Sigmoid colon (tissue), 7 donors: ENCODE measurements around the gene FAM180A. TPM values are rescaled to one million over a fixed set of nuclear protein-coding genes. Genes with fewer than 3 reads are reported as not detected.

Experiments
- DNase-seq: peaks from one replicate; pipeline ENCODE4 v3.0.0-alpha.2; 2019
- H3K27ac ChIP-seq, 4 donors: fragments of 200-600 bp; sonication (generic); one replicate each; pipeline ENCODE4 v1.5.1; 2016 to 2019; ENCODE audit warnings: mild to moderate bottlenecking in 1 of 4
- H3K27me3 ChIP-seq, 3 donors: fragments of 200-600 bp; sonication (generic); one replicate each; pipeline ENCODE4 v1.5.1; 2019; ENCODE audit warnings: mild to moderate bottlenecking in 1 of 3
- H3K36me3 ChIP-seq, 4 donors: fragments of 200-600 bp; sonication (generic); one replicate each; pipeline ENCODE4 v1.5.1; 2016 to 2019
- H3K4me1 ChIP-seq, 4 donors: fragments of 200-600 bp; sonication (generic); one replicate each; pipeline ENCODE4 v1.5.1; 2017 to 2019
- H3K4me3 ChIP-seq, 4 donors: fragments of 200-600 bp; sonication (generic); one replicate each; pipeline ENCODE4 v1.5.1; 2017 to 2019; ENCODE audit warnings: mild to moderate bottlenecking in 2 of 4, moderate library complexity in 1 of 4
- H3K9me3 ChIP-seq, 4 donors: fragments of 200-600 bp in 3 of 4; sonication (generic) in 3 of 4; one replicate each; pipeline versions ENCODE4 v1.5.1 to v1.6.1; 2013 to 2019
- EP300 ChIP-seq, 4 donors: sonication (generic); formaldehyde crosslinking; IDR thresholded peaks; one replicate each; pipeline ENCODE4 v1.6.1; 2017; ENCODE audit warnings: antibody characterized with exemption in 4 of 4
- POLR2A ChIP-seq, 2 donors: fragments of 450-650 bp; IDR thresholded peaks; one replicate each; pipeline ENCODE4 v1.6.1; 2016; ENCODE audit warnings: antibody characterized with exemption in 2 of 2, mild to moderate bottlenecking in 2 of 2, moderate library complexity in 2 of 2
- POLR2AphosphoS5 ChIP-seq, 4 donors: sonication (generic); formaldehyde crosslinking; IDR thresholded peaks; one replicate each; pipeline ENCODE4 v1.6.1; 2017; ENCODE audit warnings: antibody characterized with exemption in 4 of 4
- WGBS, 2 donors: extraction: QIAGEN DNeasy Blood & Tissue Kit; methylation state at CpG; one replicate each; pipeline ENCODE4 v1.1.7; 2013; 5-methylcytosine and 5-hydroxymethylcytosine counted together
- intact Hi-C: fragments of 100-400 bp; cut with DNase I; formaldehyde crosslinking; loops from one replicate; pipeline ENCODE4 v1.15.1; 2023
- polyA plus RNA-seq, 3 donors: library from polyadenylated mRNA; stranded (reverse); fragments of 200-250 nt; gene quantifications; one replicate each; pipeline ENCODE4 v1.2.3, GENCODE V29; 2013
- total RNA-seq, 4 donors: library from RNA; depleted of rRNA; stranded (reverse); fragments of >200 nt; gene quantifications; one replicate each; pipeline ENCODE4 v1.1.0, GENCODE V29; 2016
- TF ChIP-seq, protein P1 (sequence below), 4 experiments: fragments of 450-650 bp in 3 of 4; fragments of 200-600 bp in 1 of 4; IDR thresholded peaks; one replicate each; pipeline ENCODE4 v1.5.1; 2016 to 2019; ENCODE audit warnings: antibody characterized with exemption in 4 of 4, mild to moderate bottlenecking in 3 of 4, moderate library complexity in 2 of 4
- donor health status: healthy with polysubstance abuse.
- donor health status: Bipolar disorder and iron deficiency.
- donor health status: healthy.

The FAM180A gene
- total and polyA plus RNA-seq, 7 donors = 0.60 to 8.9 (median 3.0) TPM; not detected in 1

DNA sequence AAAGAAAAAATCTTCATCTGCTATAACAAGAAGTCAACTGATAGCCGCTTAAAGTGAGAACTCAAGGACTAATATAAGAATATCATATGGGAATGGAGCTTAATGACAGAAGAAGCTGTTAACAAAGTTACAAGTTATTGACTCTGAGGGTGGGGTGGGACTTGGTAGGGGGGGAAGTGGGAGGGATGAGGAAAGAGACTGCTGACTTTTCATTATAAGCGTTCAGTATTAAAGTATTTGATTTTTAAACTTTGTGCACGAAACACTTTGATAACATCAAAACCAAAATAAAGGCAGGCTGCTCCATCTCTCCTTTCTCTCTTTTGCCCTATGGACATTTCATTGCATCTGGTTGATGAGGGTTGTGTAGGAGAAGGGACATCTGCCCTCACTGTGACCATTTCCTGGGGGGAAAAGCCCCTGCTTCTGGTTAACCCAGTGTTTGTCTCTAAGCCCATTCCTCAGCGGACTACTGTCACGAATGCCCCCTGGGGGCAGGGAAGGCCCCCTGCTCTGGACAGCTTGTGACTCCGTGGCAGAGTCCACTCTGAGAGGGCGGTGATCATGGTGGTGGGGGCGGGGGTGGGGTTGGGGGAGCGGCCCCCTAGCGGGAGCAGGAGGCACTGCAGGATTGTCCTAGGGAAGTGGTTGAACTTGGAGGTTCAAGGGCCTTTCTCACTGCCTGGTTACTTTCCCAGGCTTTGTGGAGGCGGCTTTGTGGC, 38.0 kb downstream of the FAM180A start:
- no peaks in the 10 kb centered on the region for H3K36me3 ChIP-seq
- no peak overlapping the region for H3K27ac ChIP-seq
- H3K4me3 ChIP-seq = no peak overlapping the region
- intact Hi-C loops = no loop called here
- DNase-seq = no peak
- H3K27me3 ChIP-seq = no peaks in the 10 kb centered on the region
- 42 to 44% methylated on average over 11 of the region's 11 CpGs for WGBS, 2 donors
- no peak for TF ChIP-seq EP300 (IDR thresholded peaks at IDR 0.05)
- no peak for TF ChIP-seq POLR2A (IDR thresholded peaks at IDR 0.05)
- TF ChIP-seq POLR2AphosphoS5 (IDR thresholded peaks at IDR 0.05) = no peak
- TF ChIP-seq, protein P1, sequence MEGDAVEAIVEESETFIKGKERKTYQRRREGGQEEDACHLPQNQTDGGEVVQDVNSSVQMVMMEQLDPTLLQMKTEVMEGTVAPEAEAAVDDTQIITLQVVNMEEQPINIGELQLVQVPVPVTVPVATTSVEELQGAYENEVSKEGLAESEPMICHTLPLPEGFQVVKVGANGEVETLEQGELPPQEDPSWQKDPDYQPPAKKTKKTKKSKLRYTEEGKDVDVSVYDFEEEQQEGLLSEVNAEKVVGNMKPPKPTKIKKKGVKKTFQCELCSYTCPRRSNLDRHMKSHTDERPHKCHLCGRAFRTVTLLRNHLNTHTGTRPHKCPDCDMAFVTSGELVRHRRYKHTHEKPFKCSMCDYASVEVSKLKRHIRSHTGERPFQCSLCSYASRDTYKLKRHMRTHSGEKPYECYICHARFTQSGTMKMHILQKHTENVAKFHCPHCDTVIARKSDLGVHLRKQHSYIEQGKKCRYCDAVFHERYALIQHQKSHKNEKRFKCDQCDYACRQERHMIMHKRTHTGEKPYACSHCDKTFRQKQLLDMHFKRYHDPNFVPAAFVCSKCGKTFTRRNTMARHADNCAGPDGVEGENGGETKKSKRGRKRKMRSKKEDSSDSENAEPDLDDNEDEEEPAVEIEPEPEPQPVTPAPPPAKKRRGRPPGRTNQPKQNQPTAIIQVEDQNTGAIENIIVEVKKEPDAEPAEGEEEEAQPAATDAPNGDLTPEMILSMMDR (IDR thresholded peaks at IDR 0.05) = peak in 1 of 4 experiments; percentile 41
- H3K4me1 ChIP-seq = no peaks in the 10 kb centered on the region
- H3K9me3 ChIP-seq = no peaks in the 10 kb centered on the region

DNA sequence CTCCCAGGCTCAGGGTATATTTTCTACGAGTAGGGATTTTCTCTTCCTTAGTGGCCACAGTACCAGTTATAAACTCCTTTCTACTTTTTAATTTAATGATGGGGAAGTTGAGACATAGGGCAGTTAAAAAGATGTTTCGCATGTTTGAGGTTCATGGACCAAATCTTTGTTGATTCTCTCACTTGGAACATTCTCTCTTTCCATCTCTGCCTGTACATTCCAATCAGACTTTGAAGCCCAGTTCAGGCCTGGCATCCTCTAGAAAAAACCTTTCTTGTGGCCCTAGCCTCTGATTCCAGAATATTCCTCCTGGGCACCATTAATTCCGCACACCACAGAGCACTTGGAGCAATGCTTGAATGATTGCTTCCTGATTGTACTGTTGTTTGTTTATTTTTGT, 39.1 kb downstream of the FAM180A start:
- Histone ChIP-seq H3K9me3 (no peaks in the 10 kb centered on the region), H3K27ac (no peak overlapping the region), H3K36me3 (no peaks in the 10 kb centered on the region), H3K27me3 (no peaks in the 10 kb centered on the region), H3K4me3 (no peak overlapping the region), H3K4me1 (no peaks in the 10 kb centered on the region)
- intact Hi-C loops = no loop called here
- no peak for DNase-seq
- TF ChIP-seq POLR2A (IDR thresholded peaks at IDR 0.05) (no peak), POLR2AphosphoS5 (IDR thresholded peaks at IDR 0.05) (no peak), EP300 (IDR thresholded peaks at IDR 0.05) (no peak)
- TF ChIP-seq, protein P1 (IDR thresholded peaks at IDR 0.05) = no peak
- 89 to 94% methylated on average over 3 of the region's 3 CpGs for WGBS, 2 donors

DNA sequence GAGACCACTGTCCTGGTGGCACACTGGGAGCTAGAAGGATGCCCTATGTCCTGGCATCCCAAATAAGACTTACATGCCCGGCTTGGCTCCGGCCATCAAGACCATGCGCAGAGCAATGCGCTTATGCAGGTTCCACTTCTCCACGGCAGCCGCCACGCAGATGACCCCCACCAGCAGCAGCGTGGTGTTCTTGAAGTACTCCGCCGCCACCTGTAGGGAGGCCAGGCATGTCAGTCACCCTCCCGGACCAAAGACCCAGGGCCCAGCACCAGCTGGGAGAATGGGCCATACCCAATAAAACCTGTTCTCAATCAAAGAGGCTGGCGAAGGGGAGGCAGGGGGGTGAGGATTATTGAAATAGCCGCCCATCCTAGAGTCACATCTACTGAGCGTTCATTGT, 40.6 kb downstream of the FAM180A start:
- H3K27ac ChIP-seq = no peak overlapping the region
- 92 to 94% methylated on average over 14 of the region's 14 CpGs for WGBS, 2 donors
- no peaks in the 10 kb centered on the region for H3K4me1 ChIP-seq
- intact Hi-C loops = no loop called here
- no peaks in the 10 kb centered on the region for H3K9me3 ChIP-seq
- H3K27me3 ChIP-seq = no peaks in the 10 kb centered on the region
- no peak for DNase-seq
- no peak overlapping the region for H3K4me3 ChIP-seq
- TF ChIP-seq, protein P1 (IDR thresholded peaks at IDR 0.05) = no peak
- no peak for TF ChIP-seq POLR2AphosphoS5 (IDR thresholded peaks at IDR 0.05)
- TF ChIP-seq POLR2A (IDR thresholded peaks at IDR 0.05) = no peak
- TF ChIP-seq EP300 (IDR thresholded peaks at IDR 0.05) = no peak
- no peaks in the 10 kb centered on the region for H3K36me3 ChIP-seq

DNA sequence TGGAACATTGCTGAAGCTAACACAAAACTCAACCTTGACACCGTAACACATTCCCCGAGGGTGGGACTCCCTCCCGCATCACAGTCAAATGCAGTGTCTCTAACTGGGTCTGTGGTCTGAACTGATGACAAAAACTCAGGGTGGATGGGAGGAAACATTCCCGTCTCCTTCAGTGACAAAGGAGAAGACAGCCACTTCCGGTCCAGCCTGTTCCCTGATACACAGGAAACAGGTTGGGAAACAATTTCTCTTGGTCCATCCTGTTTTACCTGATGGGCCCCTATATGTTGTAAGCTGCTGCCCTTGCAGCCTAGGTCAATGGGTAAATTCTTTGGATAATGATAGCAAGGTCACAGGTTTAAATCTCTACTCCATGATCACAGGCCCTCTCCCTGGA, 41.0 kb downstream of the FAM180A start:
- WGBS, 2 donors = 83 to 92% methylated on average over 5 of the region's 5 CpGs
- Histone ChIP-seq H3K36me3 (no peaks in the 10 kb centered on the region), H3K27me3 (no peaks in the 10 kb centered on the region), H3K4me1 (no peaks in the 10 kb centered on the region), H3K4me3 (no peak overlapping the region), H3K9me3 (no peaks in the 10 kb centered on the region), H3K27ac (no peak overlapping the region)
- TF ChIP-seq, protein P1 (IDR thresholded peaks at IDR 0.05) = no peak
- no peak for TF ChIP-seq POLR2AphosphoS5 (IDR thresholded peaks at IDR 0.05)
- TF ChIP-seq EP300 (IDR thresholded peaks at IDR 0.05) = no peak
- no peak for TF ChIP-seq POLR2A (IDR thresholded peaks at IDR 0.05)
- DNase-seq = no peak
- intact Hi-C loops = no loop called here
